Ishikawa (cell line): ENCODE data around the gene ESR2.

ENCODE experiments used
- CEBPB ChIP-seq: IDR thresholded peaks from 2 replicates; pipeline ENCODE4 v1.6.1; 2012
- CREB1 ChIP-seq: IDR thresholded peaks from 2 replicates; pipeline ENCODE4 v1.6.1; 2012; ENCODE audit warnings: low read depth
- EGR1 ChIP-seq: IDR thresholded peaks from 2 replicates; pipeline ENCODE4 v1.6.1; 2012
- EP300 ChIP-seq: IDR thresholded peaks from 2 replicates; pipeline ENCODE4 v1.6.1; 2012; ENCODE audit warnings: borderline replicate concordance
- FOXM1 ChIP-seq: IDR thresholded peaks from 2 replicates; pipeline ENCODE4 v1.6.1; 2012; ENCODE audit warnings: low read depth, borderline replicate concordance
- MAX ChIP-seq: IDR thresholded peaks from 2 replicates; pipeline ENCODE4 v1.6.1; 2012
- NFIC ChIP-seq: IDR thresholded peaks from 2 replicates; pipeline ENCODE4 v1.6.1; 2012
- RAD21 ChIP-seq: IDR thresholded peaks from 2 replicates; pipeline ENCODE4 v1.6.1; 2012; ENCODE audit warnings: low read depth
- TAF1 ChIP-seq: IDR thresholded peaks from 2 replicates; pipeline ENCODE4 v1.6.1; 2012; ENCODE audit warnings: low read depth, mild to moderate bottlenecking
- TCF12 ChIP-seq: IDR thresholded peaks from 2 replicates; pipeline ENCODE4 v1.6.1; 2012; ENCODE audit warnings: low read depth
- TEAD4 ChIP-seq: IDR thresholded peaks from 2 replicates; pipeline ENCODE4 v1.6.1; 2012
- YY1 ChIP-seq: IDR thresholded peaks from 2 replicates; pipeline ENCODE4 v1.6.1; 2012; ENCODE audit warnings: low read depth
- ZBTB7A ChIP-seq: IDR thresholded peaks from 2 replicates; pipeline ENCODE4 v1.6.1; 2012; ENCODE audit warnings: low read depth
- TF ChIP-seq, protein P1 (sequence below): IDR thresholded peaks from 2 replicates; pipeline ENCODE4 v1.6.1; 2012; ENCODE audit warnings: low read depth, mild to moderate bottlenecking
- TF ChIP-seq, protein P2 (sequence below): IDR thresholded peaks from 2 replicates; pipeline ENCODE4 v1.6.1; 2012

ESR2 gene

GRCh38 chr14:64198486-64198885, 95.7 kb downstream of the ESR2 start:
- no peak for TF ChIP-seq TAF1
- no peak for TF ChIP-seq YY1
- TF ChIP-seq, protein P1, sequence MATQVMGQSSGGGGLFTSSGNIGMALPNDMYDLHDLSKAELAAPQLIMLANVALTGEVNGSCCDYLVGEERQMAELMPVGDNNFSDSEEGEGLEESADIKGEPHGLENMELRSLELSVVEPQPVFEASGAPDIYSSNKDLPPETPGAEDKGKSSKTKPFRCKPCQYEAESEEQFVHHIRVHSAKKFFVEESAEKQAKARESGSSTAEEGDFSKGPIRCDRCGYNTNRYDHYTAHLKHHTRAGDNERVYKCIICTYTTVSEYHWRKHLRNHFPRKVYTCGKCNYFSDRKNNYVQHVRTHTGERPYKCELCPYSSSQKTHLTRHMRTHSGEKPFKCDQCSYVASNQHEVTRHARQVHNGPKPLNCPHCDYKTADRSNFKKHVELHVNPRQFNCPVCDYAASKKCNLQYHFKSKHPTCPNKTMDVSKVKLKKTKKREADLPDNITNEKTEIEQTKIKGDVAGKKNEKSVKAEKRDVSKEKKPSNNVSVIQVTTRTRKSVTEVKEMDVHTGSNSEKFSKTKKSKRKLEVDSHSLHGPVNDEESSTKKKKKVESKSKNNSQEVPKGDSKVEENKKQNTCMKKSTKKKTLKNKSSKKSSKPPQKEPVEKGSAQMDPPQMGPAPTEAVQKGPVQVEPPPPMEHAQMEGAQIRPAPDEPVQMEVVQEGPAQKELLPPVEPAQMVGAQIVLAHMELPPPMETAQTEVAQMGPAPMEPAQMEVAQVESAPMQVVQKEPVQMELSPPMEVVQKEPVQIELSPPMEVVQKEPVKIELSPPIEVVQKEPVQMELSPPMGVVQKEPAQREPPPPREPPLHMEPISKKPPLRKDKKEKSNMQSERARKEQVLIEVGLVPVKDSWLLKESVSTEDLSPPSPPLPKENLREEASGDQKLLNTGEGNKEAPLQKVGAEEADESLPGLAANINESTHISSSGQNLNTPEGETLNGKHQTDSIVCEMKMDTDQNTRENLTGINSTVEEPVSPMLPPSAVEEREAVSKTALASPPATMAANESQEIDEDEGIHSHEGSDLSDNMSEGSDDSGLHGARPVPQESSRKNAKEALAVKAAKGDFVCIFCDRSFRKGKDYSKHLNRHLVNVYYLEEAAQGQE, result no peak
- TF ChIP-seq RAD21, result no peak
- no peak for TF ChIP-seq EP300
- no peak for TF ChIP-seq CEBPB
- no peak for TF ChIP-seq NFIC
- TF ChIP-seq CREB1, result no peak
- TF ChIP-seq ZBTB7A, result no peak
- TF ChIP-seq FOXM1, result no peak
- TF ChIP-seq, protein P2, sequence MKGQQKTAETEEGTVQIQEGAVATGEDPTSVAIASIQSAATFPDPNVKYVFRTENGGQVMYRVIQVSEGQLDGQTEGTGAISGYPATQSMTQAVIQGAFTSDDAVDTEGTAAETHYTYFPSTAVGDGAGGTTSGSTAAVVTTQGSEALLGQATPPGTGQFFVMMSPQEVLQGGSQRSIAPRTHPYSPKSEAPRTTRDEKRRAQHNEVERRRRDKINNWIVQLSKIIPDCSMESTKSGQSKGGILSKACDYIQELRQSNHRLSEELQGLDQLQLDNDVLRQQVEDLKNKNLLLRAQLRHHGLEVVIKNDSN, result no peak
- TF ChIP-seq TEAD4, result no peak
- TF ChIP-seq MAX, result no peak
- TF ChIP-seq EGR1, result no peak
- no peak for TF ChIP-seq TCF12

GRCh38 chr14:64197996-64198395, 96.2 kb downstream of the ESR2 start:
- TF ChIP-seq RAD21 (no peak), TCF12 (no peak), FOXM1 (no peak), CREB1 (no peak), ZBTB7A (no peak), MAX (no peak), YY1 (no peak), TAF1 (no peak), TEAD4 (no peak), EGR1 (no peak)
- TF ChIP-seq, protein P2, result no peak

DNA sequence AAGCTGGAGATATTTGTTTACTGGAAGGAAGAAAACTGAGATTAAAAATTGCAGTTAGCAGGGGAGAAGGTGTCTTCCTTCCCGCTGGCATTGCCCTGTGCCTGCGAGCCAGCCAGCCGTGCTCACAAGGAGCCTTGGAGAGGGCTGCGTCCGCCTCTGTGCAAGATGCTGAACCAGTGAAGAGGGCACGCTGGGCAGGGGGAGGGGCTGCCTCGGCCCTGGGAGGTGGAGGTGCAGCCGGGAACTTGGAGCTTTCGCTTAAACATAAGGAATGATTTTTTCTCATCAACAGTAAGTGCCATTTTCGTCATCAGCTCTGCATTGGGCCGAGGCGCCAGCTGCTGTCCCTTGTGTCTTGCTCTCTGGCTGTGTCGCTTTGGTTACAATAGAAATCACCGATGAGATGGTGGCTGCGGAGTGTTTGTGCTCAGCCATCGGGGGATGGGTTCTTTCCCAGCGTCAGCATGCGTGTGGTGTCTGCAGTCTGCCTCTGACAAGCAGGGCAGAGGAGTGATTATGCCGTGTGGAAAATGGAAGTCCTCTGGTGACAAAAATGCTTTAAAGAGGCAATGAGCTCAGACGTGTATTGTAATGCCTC, 97.3 kb downstream of the ESR2 start:
- TF ChIP-seq, protein P2, result no peak
- TF ChIP-seq NFIC (no peak), YY1 (no peak), ZBTB7A (no peak), TAF1 (no peak), EGR1 (no peak), TEAD4 (no peak)

DNA sequence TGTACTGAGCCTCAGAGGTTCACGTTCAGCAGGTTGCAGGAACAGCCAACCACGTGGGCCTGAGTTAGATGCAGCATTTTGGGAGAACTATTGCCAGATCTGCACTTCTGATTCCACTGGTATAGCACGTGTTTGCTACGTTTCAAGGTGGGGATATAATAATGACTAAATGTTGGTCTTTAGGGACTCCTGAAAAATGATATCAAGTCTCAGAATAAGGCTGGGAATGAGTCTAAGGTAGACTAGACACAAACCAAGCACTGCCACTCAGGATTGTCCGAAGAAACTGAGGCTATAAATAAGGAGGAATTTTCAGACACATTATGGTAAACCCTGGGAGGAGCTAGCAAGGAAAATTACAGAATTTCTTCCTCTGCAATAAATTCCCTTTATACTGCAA, 98.1 kb downstream of the ESR2 start:
- TF ChIP-seq TAF1 (no peak), CREB1 (no peak), TEAD4 (no peak), EP300 (no peak), FOXM1 (no peak), TCF12 (no peak), RAD21 (no peak), NFIC (no peak), EGR1 (no peak), ZBTB7A (no peak)
- TF ChIP-seq, protein P1, result no peak

GRCh38 chr14:64195199-64195598, 99.0 kb downstream of the ESR2 start:
- TF ChIP-seq NFIC, result no peak
- TF ChIP-seq EGR1, result no peak
- no peak for TF ChIP-seq CEBPB
- TF ChIP-seq TEAD4, result no peak
- no peak for TF ChIP-seq FOXM1
- TF ChIP-seq ZBTB7A, result no peak
- TF ChIP-seq, protein P1, result no peak
- TF ChIP-seq MAX, result no peak
- TF ChIP-seq EP300, result no peak
- TF ChIP-seq YY1, result no peak
- TF ChIP-seq TAF1, result no peak
